Suprapubic skin (tissue), 4 donors: ENCODE data around the gene CASP6. TPM values are rescaled to one million over a fixed set of nuclear protein-coding genes. Genes with fewer than 3 reads are reported as not detected.
"Not testable (repeated sequence)": the region's sequence is repeated elsewhere in the genome, so short reads cannot be mapped to it uniquely, and the experiment has no call there.

Source experiments
- DNase-seq, 2 donors: peaks; one replicate each; pipeline ENCODE4 v3.0.0-alpha.2; 2019; ENCODE audit warnings: low spot score in 2 of 2
- H3K27ac ChIP-seq: fragments of 200-600 bp; sonication (generic); one replicate; pipeline ENCODE4 v1.5.1; 2019
- H3K27me3 ChIP-seq: fragments of 200-600 bp; sonication (generic); one replicate; pipeline ENCODE4 v1.5.1; 2019
- H3K36me3 ChIP-seq: fragments of 200-600 bp; sonication (generic); one replicate; pipeline ENCODE4 v1.5.1; 2019
- H3K4me1 ChIP-seq: fragments of 200-600 bp; sonication (generic); one replicate; pipeline ENCODE4 v1.5.1; 2019
- H3K4me3 ChIP-seq: fragments of 200-600 bp; sonication (generic); one replicate; pipeline ENCODE4 v1.5.1; 2019; ENCODE audit warnings: mild to moderate bottlenecking
- H3K9me3 ChIP-seq: fragments of 200-600 bp; sonication (generic); one replicate; pipeline ENCODE4 v1.5.1; 2019
- CTCF ChIP-seq, 2 donors: fragments of 200-600 bp in 1 of 2; fragments of 450-650 bp in 1 of 2; sonication (generic) in 1 of 2; IDR thresholded peaks; one replicate each; pipeline ENCODE4 v1.5.1; 2016 to 2019; ENCODE audit warnings: antibody characterized with exemption in 2 of 2, mild to moderate bottlenecking in 1 of 2, moderate library complexity in 1 of 2
- EP300 ChIP-seq: sonication (generic); formaldehyde crosslinking; IDR thresholded peaks from one replicate; pipeline ENCODE4 v1.6.1; 2017; ENCODE audit warnings: antibody characterized with exemption
- POLR2A ChIP-seq, 2 donors: fragments of 450-650 bp; IDR thresholded peaks; one replicate each; pipeline ENCODE4 v1.6.1; 2017; ENCODE audit warnings: antibody characterized with exemption in 2 of 2, mild to moderate bottlenecking in 2 of 2, moderate library complexity in 2 of 2
- POLR2AphosphoS5 ChIP-seq, 3 donors: sonication (generic); formaldehyde crosslinking; IDR thresholded peaks; one replicate each; pipeline ENCODE4 v1.6.1; 2017; ENCODE audit warnings: antibody characterized with exemption in 3 of 3
- WGBS: methylation state at CpG from one replicate; pipeline ENCODE4 v1.1.5; 2018; 5-methylcytosine and 5-hydroxymethylcytosine counted together
- total RNA-seq, 4 donors: library from RNA; depleted of rRNA; stranded (reverse); fragments of >200 nt; gene quantifications; one replicate each; pipeline ENCODE4 v1.1.0, GENCODE V29; 2016

The CASP6 gene
- total RNA-seq, 4 donors from 2014 or later, result 18.4 to 30.5 (median 20.3) TPM

- H3K4me3 ChIP-seq, result no peak overlapping the region
- H3K27ac ChIP-seq, result no peak overlapping the region
- H3K36me3 ChIP-seq, result peaks cover 62% of the 10 kb centered on the region
- no peaks in the 10 kb centered on the region for H3K27me3 ChIP-seq
- no peaks in the 10 kb centered on the region for H3K4me1 ChIP-seq
- no peak for DNase-seq
- WGBS, result 87% methylated on average over 6 of the region's 6 CpGs
- H3K9me3 ChIP-seq, result no peaks in the 10 kb centered on the region
- TF ChIP-seq POLR2AphosphoS5 (IDR thresholded peaks at IDR 0.05) (no peak), CTCF (IDR thresholded peaks at IDR 0.05) (no peak), POLR2A (IDR thresholded peaks at IDR 0.05) (no peak), EP300 (no peak)
These were observed 12.4 kb downstream of the CASP6 start for GRCh38 chr4:109690690-109691410.

DNA sequence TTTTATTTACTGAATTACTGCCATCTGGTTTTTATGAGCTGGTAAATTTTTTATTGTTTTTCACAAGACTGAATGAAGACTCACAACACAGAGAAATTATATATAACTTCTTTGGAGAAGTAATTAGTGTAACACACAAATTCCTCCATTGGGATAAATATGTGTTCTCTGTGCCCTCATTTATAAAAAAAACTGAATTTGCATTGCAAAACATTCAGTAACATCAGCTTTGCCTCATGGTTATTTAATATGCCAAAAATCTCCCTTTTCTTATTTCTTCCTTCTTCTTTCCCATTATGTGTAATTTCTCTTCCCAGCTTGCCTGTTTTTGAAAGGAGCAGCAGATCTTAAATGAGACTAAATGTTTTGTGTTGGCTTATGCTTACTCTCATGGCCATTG is 18.5 kb downstream of the CASP6 start:
- TF ChIP-seq EP300, result no peak
- TF ChIP-seq CTCF (IDR thresholded peaks at IDR 0.05), result no peak
- TF ChIP-seq POLR2A (IDR thresholded peaks at IDR 0.05), result no peak
- TF ChIP-seq POLR2AphosphoS5 (IDR thresholded peaks at IDR 0.05), result no peak
- H3K9me3 ChIP-seq, result no peaks in the 10 kb centered on the region
- peaks cover 20% of the 10 kb centered on the region for H3K36me3 ChIP-seq
- no peak overlapping the region for H3K4me3 ChIP-seq
- H3K4me1 ChIP-seq, result no peaks in the 10 kb centered on the region
- H3K27me3 ChIP-seq, result no peaks in the 10 kb centered on the region
- DNase-seq, result no peak
- H3K27ac ChIP-seq, result no peak overlapping the region

- DNase-seq, result no peak
These were observed 19.5 kb downstream of the CASP6 start for GRCh38 chr4:109683621-109684253.

GRCh38 chr4:109682875-109683274 is 20.4 kb downstream of the CASP6 start:
- Histone ChIP-seq H3K27me3 (no peaks in the 10 kb centered on the region), H3K36me3 (peaks cover 13% of the 10 kb centered on the region), H3K27ac (no peak overlapping the region), H3K4me3 (no peak overlapping the region), H3K9me3 (peaks cover 5% of the 10 kb centered on the region), H3K4me1 (no peaks in the 10 kb centered on the region)
- 94% methylated on average over 2 of the region's 2 CpGs for WGBS
- TF ChIP-seq EP300, result no peak
- no peak for TF ChIP-seq CTCF (IDR thresholded peaks at IDR 0.05)
- no peak for TF ChIP-seq POLR2A (IDR thresholded peaks at IDR 0.05)
- TF ChIP-seq POLR2AphosphoS5 (IDR thresholded peaks at IDR 0.05), result no peak
- DNase-seq, result no peak

More at GRCh38 chr4:109683621-109684253, 19.5 kb downstream of the CASP6 start:
- WGBS, result 93% methylated on average over 6 of the region's 6 CpGs
- Histone ChIP-seq H3K4me1 (no peaks in the 10 kb centered on the region), H3K27ac (no peak overlapping the region), H3K36me3 (peaks cover 16% of the 10 kb centered on the region), H3K4me3 (no peak overlapping the region), H3K27me3 (no peaks in the 10 kb centered on the region), H3K9me3 (no peaks in the 10 kb centered on the region)
- TF ChIP-seq POLR2AphosphoS5 (IDR thresholded peaks at IDR 0.05) (no peak), CTCF (IDR thresholded peaks at IDR 0.05) (no peak), EP300 (no peak), POLR2A (IDR thresholded peaks at IDR 0.05) (no peak)

- WGBS, result 100% methylated on average over 1 of the region's 14 CpGs
- H3K27ac ChIP-seq, H3K4me1 ChIP-seq, H3K27me3 ChIP-seq, DNase-seq, H3K36me3 ChIP-seq, H3K4me3 ChIP-seq, H3K9me3 ChIP-seq: not testable (repeated sequence)
These were observed 24.3 kb downstream of the CASP6 start for GRCh38 chr4:109678925-109679324.

DNA sequence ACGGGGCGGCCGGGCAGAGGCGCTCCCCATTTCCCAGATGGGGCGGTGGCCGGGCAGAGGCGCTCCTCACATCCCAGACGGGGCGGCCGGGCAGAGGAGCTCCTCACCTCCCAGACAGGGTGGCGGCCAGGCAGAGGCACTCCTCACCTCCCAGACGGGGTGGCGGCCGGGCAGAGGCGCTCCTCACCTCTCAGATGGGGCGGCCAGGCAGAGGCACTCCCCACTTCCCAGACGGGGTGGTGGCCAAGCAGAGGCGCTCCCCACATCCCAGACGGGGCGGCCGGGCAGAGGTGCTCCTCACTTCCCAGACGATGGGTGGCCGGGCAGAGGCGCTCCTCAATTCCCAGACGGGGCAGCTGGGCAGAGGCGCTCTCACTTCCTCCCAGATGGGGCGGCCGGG is 24.8 kb downstream of the CASP6 start:
- not testable (repeated sequence) for DNase-seq, H3K27me3 ChIP-seq, H3K27ac ChIP-seq, H3K4me3 ChIP-seq, H3K36me3 ChIP-seq, H3K9me3 ChIP-seq, H3K4me1 ChIP-seq
- 93% methylated on average over 3 of the region's 28 CpGs for WGBS
